Gastrocnemius medialis (tissue), 4 donors: ENCODE results near the gene ADD1.

Experiments
- CTCF ChIP-seq, 5 experiments: fragments of 450-650 bp in 3 of 5; fragments of 200-600 bp in 2 of 5; sonication (generic) in 2 of 5; IDR thresholded peaks in 4 of 5; conservative IDR thresholded peaks in 1 of 5; 1 replicate in 4 of 5; 2 replicates in 1 of 5; pipeline ENCODE4 v1.5.1; 2016 to 2019; ENCODE audit warnings: antibody characterized with exemption in 5 of 5, mild to moderate bottlenecking in 3 of 5, moderate library complexity in 3 of 5
- POLR2A ChIP-seq, 2 donors: fragments of 450-650 bp; IDR thresholded peaks; one replicate each; pipeline ENCODE4 v1.6.1; 2017; ENCODE audit warnings: antibody characterized with exemption in 2 of 2, mild to moderate bottlenecking in 2 of 2, moderate library complexity in 2 of 2

- TF ChIP-seq CTCF (IDR thresholded peaks at IDR 0.05 in 4 of 5, conservative IDR thresholded peaks at IDR 0.05 in 1 of 5), result peak in 1 of 5 experiments; percentile 11
- no peak for TF ChIP-seq POLR2A (IDR thresholded peaks at IDR 0.05)
Observed at GRCh38 chr4:2803624-2804448, 39.8 kb upstream of the ADD1 start.
